ENCODE results near the gene S100PBP. TPM values are rescaled to one million over a fixed set of nuclear protein-coding genes. Genes with fewer than 3 reads are reported as not detected.
A peak's percentile ranks its signal among the peaks of the same experiment; 100 is the strongest.

The S100PBP gene
- total and polyA plus RNA-seq, 2 of the 13 experiments (the other 11 are each of a cell fraction or from before 2014, with no cell fraction given): 20.4 to 26.1 TPM

- TF ChIP-seq ZNF512 (CRISPR knock-in tag; IDR thresholded peaks at IDR 0.05) (no peak), ZBTB20 (CRISPR knock-in tag; IDR thresholded peaks at IDR 0.05; ENCODE audit: borderline replicate concordance, low read depth) (peak; percentile 84), STAG1 (CRISPR knock-in tag; IDR thresholded peaks at IDR 0.05) (peak; percentile 22), ZGPAT (CRISPR knock-in tag; IDR thresholded peaks at IDR 0.05) (peak; percentile 90), BATF2 (CRISPR knock-in tag; IDR thresholded peaks at IDR 0.05) (peak; percentile 83; the same call in 1 of the 2 replicates), NR2F6 (IDR thresholded peaks at IDR 0.05) (no peak; the same call in 1 of the 2 replicates), NR2F6 (CRISPR knock-in tag; IDR thresholded peaks at IDR 0.05) (peak; percentile 66), SIN3A (IDR thresholded peaks at IDR 0.05; ENCODE audit: borderline replicate concordance, low read depth, low read length) (peak; percentile 99), ZNF350 (CRISPR knock-in tag; IDR thresholded peaks at IDR 0.05; ENCODE audit: borderline replicate concordance, low read depth) (peak; percentile 94), ZNF556 (CRISPR knock-in tag; IDR thresholded peaks at IDR 0.05; ENCODE audit: borderline replicate concordance) (peak; percentile 97; the same call in 1 of the 2 replicates), ZBTB49 (CRISPR knock-in tag; IDR thresholded peaks at IDR 0.05; ENCODE audit: borderline replicate concordance) (peak; percentile 86; the same call in 1 of the 2 replicates), ARID2 (CRISPR knock-in tag; IDR thresholded peaks at IDR 0.05; ENCODE audit: borderline replicate concordance) (peak; percentile 79; the same call in 1 of the 2 replicates), LBX2 (CRISPR knock-in tag; IDR thresholded peaks at IDR 0.05; ENCODE audit: borderline replicate concordance) (no peak), RNF2 (conservative IDR thresholded peaks at IDR 0.05; ENCODE audit: low read depth) (0 out of 2 replicates have a peak, but pooled peaks have one; percentile 59), ZNF543 (CRISPR knock-in tag; IDR thresholded peaks at IDR 0.05) (peak; percentile 81), ELF1 (CRISPR knock-in tag; IDR thresholded peaks at IDR 0.05) (peak; percentile 96), JUN (CRISPR knock-in tag; IDR thresholded peaks at IDR 0.05) (peak; percentile 81; the same call in 1 of the 2 replicates), ARID5B (CRISPR knock-in tag; IDR thresholded peaks at IDR 0.05) (peak; percentile 84), FOXP1 (IDR thresholded peaks at IDR 0.05) (no peak), FOXP1 (CRISPR knock-in tag; IDR thresholded peaks at IDR 0.05) (peak; percentile 55)
These were observed at the start of gene S100PBP, which contains the start of gene YARS1 (continued) for GRCh38 chr1:32817159-32817814.
